OCI-LY3 (cell line): Measurements from ENCODE around the gene KRT6A.

Experiments
- H2AFZ ChIP-seq: fragments of 200-600, 300-600 bp; shearing (Covaris generic); 2 replicates; pipeline ENCODE4 v1.6.0; 2014; ENCODE audit warnings: antibody characterized with exemption, low read depth, low read length
- H3K27ac ChIP-seq: fragments of 200-600, 300-600 bp; sonication (generic); 2 replicates; pipeline ENCODE4 v1.5.1; 2014; ENCODE audit warnings: mild to moderate bottlenecking, low read length, moderate library complexity, mixed read lengths
- H3K27me3 ChIP-seq: fragments of 200-600, 300-600 bp; sonication (generic); 2 replicates; pipeline ENCODE4 v1.6.1; 2014; ENCODE audit warnings: low read depth, low read length, mixed read lengths
- H3K36me3 ChIP-seq: fragments of 200-600, 300-600 bp; sonication (generic); replicated peaks from 2 replicates; pipeline ENCODE3; 2014; ENCODE audit warnings: low read depth, low read length, mixed read lengths
- H3K4me1 ChIP-seq: fragments of 300-600, 200-600 bp; sonication (generic); 2 replicates; pipeline ENCODE4 v1.6.1; 2014; ENCODE audit warnings: low read length, mixed read lengths
- H3K4me2 ChIP-seq: fragments of 200-600, 300-600 bp; sonication (generic); 2 replicates; pipeline ENCODE4 v1.6.1; 2014; ENCODE audit warnings: low read length, mixed read lengths
- H3K4me3 ChIP-seq: fragments of 300-600, 200-600 bp; sonication (generic); 2 replicates; pipeline ENCODE4 v1.5.1; 2014; ENCODE audit warnings: antibody characterized with exemption, mild to moderate bottlenecking, low read length, moderate library complexity
- H3K79me2 ChIP-seq: fragments of 300-600, 200-600 bp; shearing (Covaris generic); 2 replicates; pipeline ENCODE4 v1.6.1; 2014; ENCODE audit warnings: mild to moderate bottlenecking, low read length, mixed read lengths
- H3K9ac ChIP-seq: fragments of 300-600, 200-600 bp; shearing (Covaris generic); 2 replicates; pipeline ENCODE4 v1.6.0; 2014; ENCODE audit warnings: mild to moderate bottlenecking, low read length, moderate library complexity
- H3K9me3 ChIP-seq: fragments of 200-600, 300-600 bp; shearing (Covaris generic); 2 replicates; pipeline ENCODE4 v1.6.1; 2014; ENCODE audit warnings: low read length, mixed read lengths; ENCODE audit not compliant: insufficient read depth
- H4K20me1 ChIP-seq: fragments of 200-600, 300-600 bp; sonication (generic); 2 replicates; pipeline ENCODE4 v1.6.1; 2016; ENCODE audit warnings: low read length, mixed read lengths; ENCODE audit not compliant: insufficient read depth
- CTCF ChIP-seq: fragments of 200-600, 300-600 bp; sonication (generic); IDR thresholded peaks from 2 replicates; pipeline ENCODE4 v1.5.1; 2014; ENCODE audit warnings: antibody characterized with exemption, low read length, low read depth
- EZH2phosphoT487 ChIP-seq: fragments of 200-600 bp; shearing (Covaris generic); IDR thresholded peaks from 2 replicates; pipeline ENCODE4 v1.6.1; 2018; ENCODE audit warnings: antibody characterized with exemption, mixed run types, low read depth

KRT6A gene

DNA sequence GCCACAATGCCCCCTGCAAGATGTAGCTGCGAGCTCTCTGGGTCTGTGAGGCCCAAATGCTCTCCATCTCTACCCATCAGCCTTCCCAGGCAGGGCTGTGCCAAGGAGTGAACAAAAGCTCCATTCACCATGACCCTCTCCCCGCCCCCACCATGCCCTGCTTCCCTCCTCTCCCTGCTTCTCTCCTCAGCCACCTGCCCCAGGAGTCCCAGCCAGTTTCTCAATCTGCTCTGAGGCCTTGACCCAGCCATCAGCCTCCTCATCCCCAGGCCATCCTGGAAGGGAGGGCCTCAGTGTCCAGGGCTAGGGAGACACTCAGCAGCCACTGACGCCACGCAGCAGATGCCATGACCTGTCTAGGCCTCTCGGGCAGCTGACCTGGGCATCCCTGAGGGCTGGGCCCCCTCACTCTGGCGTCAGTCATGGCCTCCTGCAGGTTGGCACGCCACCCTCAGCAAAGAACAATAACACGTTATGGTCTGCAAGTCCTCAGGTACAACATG is 35.6 kb upstream of the KRT6A start:
- Histone ChIP-seq H3K36me3 (no peaks in the 10 kb centered on the region), H3K4me2 (no peak overlapping the region), H3K79me2 (no peaks in the 10 kb centered on the region), H4K20me1 (no peaks in the 10 kb centered on the region), H3K27ac (no peak overlapping the region), H3K27me3 (no peaks in the 10 kb centered on the region), H3K4me3 (no peak overlapping the region), H2AFZ (no peak overlapping the region), H3K4me1 (peaks cover 60% of the 10 kb centered on the region), H3K9me3 (no peaks in the 10 kb centered on the region), H3K9ac (no peak overlapping the region)
- TF ChIP-seq EZH2phosphoT487: no peak

GRCh38 chr12:52527121-52527800 is 34.2 kb upstream of the KRT6A start:
- Histone ChIP-seq H2AFZ (no peak overlapping the region), H3K27me3 (no peaks in the 10 kb centered on the region; the same call in 1 of the 2 replicates), H3K9ac (no peak overlapping the region), H3K36me3 (no peaks in the 10 kb centered on the region), H3K4me2 (no peak overlapping the region), H3K4me1 (peaks cover 69% of the 10 kb centered on the region), H3K4me3 (no peak overlapping the region), H4K20me1 (no peaks in the 10 kb centered on the region), H3K27ac (no peak overlapping the region), H3K79me2 (no peaks in the 10 kb centered on the region), H3K9me3 (no peaks in the 10 kb centered on the region)
- TF ChIP-seq CTCF (no peak), EZH2phosphoT487 (no peak)

DNA sequence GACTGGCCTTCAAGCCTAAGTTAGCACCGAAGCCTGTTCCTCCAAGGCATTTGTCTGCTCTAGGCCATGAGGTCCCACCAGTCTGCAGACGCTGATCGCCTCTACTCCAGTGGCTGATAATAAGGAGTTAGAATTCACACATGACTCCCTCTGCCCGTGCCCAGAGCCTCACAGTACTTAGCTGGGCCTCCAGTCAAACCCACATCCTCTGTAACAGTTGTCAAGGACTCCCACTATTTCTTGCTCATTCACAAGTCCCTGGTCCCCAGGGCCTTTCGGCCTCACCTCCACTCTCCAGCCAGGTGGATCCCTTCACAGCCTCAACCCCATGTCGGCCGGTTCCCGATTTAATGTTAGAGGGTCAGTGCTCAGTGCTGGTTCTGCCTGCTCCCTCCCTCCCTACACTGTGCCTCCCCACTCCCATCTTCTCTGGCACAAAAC is 33.5 kb upstream of the KRT6A start:
- Histone ChIP-seq H3K27ac (no peak overlapping the region), H3K4me1 (peaks cover 69% of the 10 kb centered on the region), H3K9ac (no peak overlapping the region), H3K79me2 (no peaks in the 10 kb centered on the region), H3K36me3 (no peaks in the 10 kb centered on the region), H3K4me3 (no peak overlapping the region), H2AFZ (no peak overlapping the region), H3K27me3 (no peaks in the 10 kb centered on the region; the same call in 1 of the 2 replicates), H3K4me2 (no peak overlapping the region), H3K9me3 (no peaks in the 10 kb centered on the region), H4K20me1 (no peaks in the 10 kb centered on the region)
- TF ChIP-seq EZH2phosphoT487: no peak
- no peak for TF ChIP-seq CTCF

DNA sequence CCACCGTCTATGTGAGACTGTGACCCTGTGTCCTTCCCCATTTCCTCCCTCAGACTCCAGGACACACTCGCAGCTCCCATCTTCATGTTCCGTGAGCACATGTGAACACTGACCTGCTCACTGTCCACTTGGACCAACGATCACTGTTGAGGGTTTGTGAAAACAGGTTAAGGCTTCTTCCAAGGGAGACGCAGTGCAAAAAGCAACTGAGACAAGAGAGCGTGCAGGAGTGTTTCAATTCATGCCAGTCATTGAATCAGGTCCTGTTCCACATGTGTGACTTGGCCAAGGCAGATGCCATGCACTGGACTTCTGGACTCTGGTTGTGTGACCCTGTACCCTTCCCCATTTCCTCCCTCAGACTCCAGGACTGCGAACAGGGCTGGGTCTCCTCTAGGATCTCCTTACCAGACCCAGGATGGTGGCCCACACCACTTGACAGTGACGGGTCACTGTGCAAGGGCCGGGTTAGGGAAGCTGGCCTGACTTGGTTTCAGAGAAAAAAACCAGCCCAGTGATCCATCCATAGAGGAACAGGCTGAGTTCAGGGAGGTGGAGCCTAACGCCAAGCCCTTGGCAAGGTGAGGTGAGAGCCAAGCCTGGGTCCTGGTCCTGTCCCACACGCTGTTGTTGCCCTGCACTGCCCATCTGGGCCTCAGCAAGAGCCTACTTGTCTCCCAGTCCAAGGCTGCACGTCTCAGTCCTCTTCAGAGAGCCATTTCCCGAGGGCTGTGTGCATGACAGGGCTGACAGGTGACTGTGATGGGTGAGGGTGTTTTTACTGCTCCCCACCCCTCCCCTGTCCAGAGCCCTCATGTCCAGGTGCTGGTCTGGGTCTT is 32.8 kb upstream of the KRT6A start:
- no peaks in the 10 kb centered on the region for H4K20me1 ChIP-seq
- no peaks in the 10 kb centered on the region; the same call in 1 of the 2 replicates for H3K27me3 ChIP-seq
- H3K4me3 ChIP-seq: no peak overlapping the region
- TF ChIP-seq EZH2phosphoT487 (no peak), CTCF (no peak)
- H3K4me2 ChIP-seq: peak overlapping the region; percentile 64; the same call in 1 of the 2 replicates
- no peak overlapping the region for H2AFZ ChIP-seq
- H3K4me1 ChIP-seq: peaks cover 69% of the 10 kb centered on the region
- H3K79me2 ChIP-seq: no peaks in the 10 kb centered on the region
- peak overlapping the region; percentile 32; the same call in 1 of the 2 replicates for H3K9ac ChIP-seq
- H3K9me3 ChIP-seq: no peaks in the 10 kb centered on the region
- no peaks in the 10 kb centered on the region for H3K36me3 ChIP-seq
- H3K27ac ChIP-seq: peak overlapping the region; percentile 47; the same call in 1 of the 2 replicates
